Thyroid gland (tissue), 4 donors: ENCODE results near the gene APOH. TPM values are rescaled to one million over a fixed set of nuclear protein-coding genes. Genes with fewer than 3 reads are reported as not detected.
A peak's percentile ranks its signal among the peaks of the same experiment; 100 is the strongest.

Experiments used
- DNase-seq, 2 donors: peaks; one replicate each; pipeline ENCODE4 v3.0.0-alpha.2; 2019
- H3K27ac ChIP-seq, 3 donors: fragments of 200-600 bp; sonication (generic); 1 replicate in 2 of 3; 2 replicates in 1 of 3; pipeline ENCODE4 v1.5.1; 2016 to 2019; ENCODE audit warnings: mild to moderate bottlenecking in 1 of 3, moderate library complexity in 1 of 3
- H3K27me3 ChIP-seq: fragments of 200-600 bp; sonication (generic); one replicate; pipeline ENCODE4 v1.5.1; 2019
- H3K36me3 ChIP-seq, 2 donors: fragments of 200-600 bp; sonication (generic); one replicate each; pipeline ENCODE4 v1.5.1; 2016 to 2019
- H3K4me1 ChIP-seq, 2 donors: fragments of 200-600 bp; sonication (generic); one replicate each; pipeline ENCODE4 v1.5.1; 2017 to 2019
- H3K4me3 ChIP-seq, 3 donors: fragments of 200-600 bp; sonication (generic); replicated peaks in 1 of 3; 1 replicate in 2 of 3; 2 replicates in 1 of 3; pipeline ENCODE4 v1.5.1; 2016; ENCODE audit warnings: mild to moderate bottlenecking in 1 of 3
- H3K9me3 ChIP-seq: fragments of 200-600 bp; sonication (generic); one replicate; pipeline ENCODE4 v1.5.1; 2017
- POLR2A ChIP-seq, 2 donors: fragments of 450-650 bp; IDR thresholded peaks; one replicate each; pipeline ENCODE4 v1.6.1; 2017; ENCODE audit warnings: antibody characterized with exemption in 2 of 2, mild to moderate bottlenecking in 2 of 2, moderate library complexity in 1 of 2
- WGBS, 2 donors: methylation state at CpG; one replicate each; pipeline ENCODE4 v1.1.5; 2017; 5-methylcytosine and 5-hydroxymethylcytosine counted together
- intact Hi-C: fragments of 100-400 bp; cut with DNase I; formaldehyde crosslinking; loops from one replicate; pipeline ENCODE4 v1.15.1; 2023
- total RNA-seq, 4 donors: library from RNA; depleted of rRNA; stranded (reverse); fragments of >200 nt; gene quantifications; one replicate each; pipeline ENCODE4 v1.2.3, GENCODE V29; 2016
- TF ChIP-seq, protein P1 (sequence below), 6 experiments: fragments of 200-600 bp in 3 of 6; fragments of 450-650 bp in 3 of 6; sonication (generic) in 3 of 6; IDR thresholded peaks; one replicate each; pipeline ENCODE4 v1.5.1; 2016 to 2019; ENCODE audit warnings: antibody characterized with exemption in 6 of 6, mild to moderate bottlenecking in 2 of 6, inconsistent platforms in 1 of 6, moderate library complexity in 1 of 6

Gene APOH
- total RNA-seq, 4 donors from 2014 or later: not detected

DNA sequence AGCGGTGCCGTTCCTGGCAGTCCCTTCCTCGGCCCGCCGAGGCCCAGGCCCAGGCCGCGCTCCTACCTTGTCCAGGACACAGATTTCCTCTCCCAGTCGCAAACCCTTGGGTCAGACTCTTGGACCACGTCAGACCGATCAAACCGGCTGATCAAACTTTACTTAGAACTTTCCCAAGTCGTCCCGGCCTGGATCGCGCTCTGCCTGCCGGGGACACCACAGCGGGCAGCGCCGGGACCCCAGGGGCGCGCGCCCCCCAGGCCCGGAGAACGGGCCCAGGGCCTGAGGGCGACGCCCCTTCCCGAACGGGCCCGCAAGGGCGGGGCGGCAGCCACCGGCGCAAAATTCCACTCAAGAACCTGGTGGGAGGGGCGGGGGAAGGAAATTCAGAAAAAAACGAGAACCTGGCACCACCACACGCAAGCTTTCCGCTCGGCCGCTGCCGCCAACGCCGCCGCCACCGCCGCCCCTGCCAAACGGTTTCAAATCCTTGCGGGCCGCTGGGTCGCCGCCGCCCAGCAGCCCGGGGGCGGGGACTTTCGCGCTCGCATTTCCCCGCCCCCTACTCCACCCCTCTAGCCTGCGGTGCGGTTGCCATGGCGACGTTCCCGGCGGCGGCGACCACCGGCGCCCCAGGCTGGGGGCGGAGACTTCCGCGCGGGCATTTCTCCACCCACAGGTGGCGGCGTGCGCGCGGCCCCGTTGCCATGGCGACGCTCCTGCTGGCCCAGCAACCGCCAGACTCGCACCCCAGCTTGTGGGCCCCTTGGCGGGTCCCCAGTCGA, 37.4 kb downstream of the APOH start, which contains the start of gene CEP112:
Gene CEP112 (minus strand): TSS at position 541 of the 785 bp plus-strand sequence.
- no peaks in the 10 kb centered on the region for H3K9me3 ChIP-seq
- peak in 1 of 2 donors; percentile 45 for TF ChIP-seq POLR2A (IDR thresholded peaks at IDR 0.05)
- TF ChIP-seq, protein P1, sequence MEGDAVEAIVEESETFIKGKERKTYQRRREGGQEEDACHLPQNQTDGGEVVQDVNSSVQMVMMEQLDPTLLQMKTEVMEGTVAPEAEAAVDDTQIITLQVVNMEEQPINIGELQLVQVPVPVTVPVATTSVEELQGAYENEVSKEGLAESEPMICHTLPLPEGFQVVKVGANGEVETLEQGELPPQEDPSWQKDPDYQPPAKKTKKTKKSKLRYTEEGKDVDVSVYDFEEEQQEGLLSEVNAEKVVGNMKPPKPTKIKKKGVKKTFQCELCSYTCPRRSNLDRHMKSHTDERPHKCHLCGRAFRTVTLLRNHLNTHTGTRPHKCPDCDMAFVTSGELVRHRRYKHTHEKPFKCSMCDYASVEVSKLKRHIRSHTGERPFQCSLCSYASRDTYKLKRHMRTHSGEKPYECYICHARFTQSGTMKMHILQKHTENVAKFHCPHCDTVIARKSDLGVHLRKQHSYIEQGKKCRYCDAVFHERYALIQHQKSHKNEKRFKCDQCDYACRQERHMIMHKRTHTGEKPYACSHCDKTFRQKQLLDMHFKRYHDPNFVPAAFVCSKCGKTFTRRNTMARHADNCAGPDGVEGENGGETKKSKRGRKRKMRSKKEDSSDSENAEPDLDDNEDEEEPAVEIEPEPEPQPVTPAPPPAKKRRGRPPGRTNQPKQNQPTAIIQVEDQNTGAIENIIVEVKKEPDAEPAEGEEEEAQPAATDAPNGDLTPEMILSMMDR (IDR thresholded peaks at IDR 0.05): peak in 1 of 6 experiments; percentile 20
- WGBS, 2 donors: 0 to 1% methylated on average over 17 to 45 of the region's 83 CpGs
- intact Hi-C loops: no loop called here
- DNase-seq: peak; percentile 74 to 85
- peak within 1 kb of the TSS; percentile 27 to 74 (median 30) for H3K27ac ChIP-seq
- H3K27me3 ChIP-seq: no peaks in the 10 kb centered on the region
- peak within 1 kb of the TSS; percentile 48 to 75 (median 74) for H3K4me3 ChIP-seq
- peaks cover 9 to 12% of the 10 kb centered on the region in 2 donors for H3K4me1 ChIP-seq
- H3K36me3 ChIP-seq: no peaks in the 10 kb centered on the region

- Histone ChIP-seq H3K27me3 (no peaks in the 10 kb centered on the region), H3K9me3 (no peaks in the 10 kb centered on the region), H3K27ac (peak overlapping the region; percentile 27 to 74 (median 30)), H3K4me1 (peaks cover 9 to 12% of the 10 kb centered on the region in 2 donors), H3K36me3 (no peaks in the 10 kb centered on the region), H3K4me3 (peak overlapping the region; percentile 3 to 75 (median 48))
- no peak for DNase-seq
- TF ChIP-seq POLR2A (IDR thresholded peaks at IDR 0.05): no peak
- TF ChIP-seq, protein P1 (IDR thresholded peaks at IDR 0.05): no peak
- 16 to 22% methylated on average over 16 of the region's 16 CpGs for WGBS, 2 donors
- intact Hi-C loops: no loop called here
These were observed 38.2 kb downstream of the APOH start for GRCh38 chr17:66190738-66191592.

DNA sequence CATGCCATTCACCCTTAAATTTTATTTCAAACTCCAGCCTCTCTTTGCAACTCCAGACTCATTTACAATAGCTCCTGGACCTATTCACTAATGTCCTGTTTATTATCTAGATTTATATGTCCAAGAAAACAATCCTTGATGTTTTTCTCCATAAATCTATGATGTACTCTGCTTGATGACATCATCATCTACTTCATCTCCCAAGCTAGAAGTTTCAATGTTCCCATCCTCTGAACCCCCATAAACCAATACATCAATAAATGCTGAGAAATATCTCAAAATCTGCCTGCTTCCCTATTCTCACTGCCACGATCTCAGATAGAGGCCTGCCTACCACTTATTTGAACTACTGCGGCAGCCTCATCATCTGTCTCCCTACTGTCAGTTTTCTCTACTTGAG, 41.5 kb downstream of the APOH start:
- H3K4me3 ChIP-seq: no peak overlapping the region
- 94 to 98% methylated on average over 2 of the region's 2 CpGs for WGBS, 2 donors
- H3K9me3 ChIP-seq: no peaks in the 10 kb centered on the region
- TF ChIP-seq, protein P1 (IDR thresholded peaks at IDR 0.05): no peak
- no peak for TF ChIP-seq POLR2A (IDR thresholded peaks at IDR 0.05)
- H3K36me3 ChIP-seq: no peaks in the 10 kb centered on the region
- H3K27ac ChIP-seq: no peak overlapping the region
- intact Hi-C loops: no loop called here
- DNase-seq: no peak
- H3K4me1 ChIP-seq: peaks cover 9 to 12% of the 10 kb centered on the region in 2 donors
- no peaks in the 10 kb centered on the region for H3K27me3 ChIP-seq

- intact Hi-C loops: no loop called here
- no peaks in the 10 kb centered on the region for H3K9me3 ChIP-seq
- H3K36me3 ChIP-seq: no peaks in the 10 kb centered on the region
- peaks cover 9% of the 10 kb centered on the region in 2 donors for H3K4me1 ChIP-seq
- TF ChIP-seq POLR2A (IDR thresholded peaks at IDR 0.05): no peak
- TF ChIP-seq, protein P1 (IDR thresholded peaks at IDR 0.05): no peak
- no peak overlapping the region for H3K4me3 ChIP-seq
- DNase-seq: no peak
- no peak overlapping the region for H3K27ac ChIP-seq
- WGBS, 2 donors: 89 to 91% methylated on average over 4 of the region's 4 CpGs
- no peaks in the 10 kb centered on the region for H3K27me3 ChIP-seq
These were observed 43.4 kb downstream of the APOH start for GRCh38 chr17:66185862-66186261.
